DND-41 (cell line): ENCODE data around the gene GPN1.
A peak's percentile ranks its signal among the peaks of the same experiment; 100 is the strongest.

Source experiments
- ATAC-seq: fragments of 200-7000 bp; cut with Tn5 transposase; 3 replicates; pipeline ENCODE4 v1.9.1; 2021; ENCODE audit warnings: low read depth; ENCODE audit not compliant: insufficient read depth
- DNase-seq: peaks from one replicate; pipeline ENCODE4 v3.0.0-alpha.2; 2020
- H2AFZ ChIP-seq: 2 replicates; pipeline ENCODE4 v1.6.0; 2012; ENCODE audit warnings: low read depth, low read length
- H3K27ac ChIP-seq: 2 replicates; pipeline ENCODE4 v1.5.1; 2012; ENCODE audit warnings: low read length, inconsistent platforms
- H3K27me3 ChIP-seq: fragments of 200-600 bp; sonication (generic); 2 replicates; pipeline ENCODE4 v1.6.0; 2012; ENCODE audit warnings: low read length, mild to moderate bottlenecking, inconsistent platforms; ENCODE audit not compliant: insufficient read depth, poor library complexity
- H3K36me3 ChIP-seq: 2 replicates; pipeline ENCODE4 v1.5.1; 2012; ENCODE audit warnings: low read length, inconsistent platforms; ENCODE audit not compliant: insufficient read depth
- H3K4me1 ChIP-seq: 2 replicates; pipeline ENCODE4 v1.5.1; 2012; ENCODE audit warnings: mild to moderate bottlenecking, low read length; ENCODE audit not compliant: insufficient read depth
- H3K4me2 ChIP-seq: 2 replicates; pipeline ENCODE4 v1.6.0; 2012; ENCODE audit warnings: mild to moderate bottlenecking, moderate library complexity, low read length, inconsistent platforms; ENCODE audit not compliant: insufficient read depth
- H3K4me3 ChIP-seq, 2 experiments: fragments of 200-600 bp in 1 of 2; shearing (Covaris generic) in 1 of 2; 2 replicates each; pipeline ENCODE4 v1.5.1; 2012 to 2016; ENCODE audit warnings: inconsistent platforms in 2 of 2, low read length in 2 of 2, mild to moderate bottlenecking in 2 of 2, low read depth in 1 of 2, moderate library complexity in 1 of 2
- H3K79me2 ChIP-seq: 2 replicates; pipeline ENCODE4 v1.6.0; 2012; ENCODE audit warnings: low read length, inconsistent platforms; ENCODE audit not compliant: insufficient read depth
- H3K9ac ChIP-seq: 2 replicates; pipeline ENCODE4 v1.6.0; 2012; ENCODE audit warnings: low read depth, mild to moderate bottlenecking, inconsistent platforms, low read length, moderate library complexity
- H3K9me3 ChIP-seq: 2 replicates; pipeline ENCODE4 v1.5.1; 2012; ENCODE audit warnings: low read length, moderate library complexity, mild to moderate bottlenecking, inconsistent platforms; ENCODE audit not compliant: insufficient read depth, severe bottlenecking
- H4K20me1 ChIP-seq: 2 replicates; pipeline ENCODE4 v1.6.0; 2012; ENCODE audit warnings: low read length; ENCODE audit not compliant: insufficient read depth
- EZH2 ChIP-seq: IDR thresholded peaks from 3 replicates; pipeline ENCODE4 v1.6.1; 2012; ENCODE audit warnings: borderline replicate concordance, low read depth, mild to moderate bottlenecking, moderate library complexity, low read length, inconsistent platforms; ENCODE audit not compliant: severe bottlenecking
- TF ChIP-seq, protein P1 (sequence below): IDR thresholded peaks from 2 replicates; pipeline ENCODE4 v1.5.1; 2012; ENCODE audit warnings: borderline replicate concordance, low read length, moderate library complexity, mild to moderate bottlenecking; ENCODE audit not compliant: poor library complexity, severe bottlenecking; ENCODE audit errors: extremely low read depth

The GPN1 gene

DNA sequence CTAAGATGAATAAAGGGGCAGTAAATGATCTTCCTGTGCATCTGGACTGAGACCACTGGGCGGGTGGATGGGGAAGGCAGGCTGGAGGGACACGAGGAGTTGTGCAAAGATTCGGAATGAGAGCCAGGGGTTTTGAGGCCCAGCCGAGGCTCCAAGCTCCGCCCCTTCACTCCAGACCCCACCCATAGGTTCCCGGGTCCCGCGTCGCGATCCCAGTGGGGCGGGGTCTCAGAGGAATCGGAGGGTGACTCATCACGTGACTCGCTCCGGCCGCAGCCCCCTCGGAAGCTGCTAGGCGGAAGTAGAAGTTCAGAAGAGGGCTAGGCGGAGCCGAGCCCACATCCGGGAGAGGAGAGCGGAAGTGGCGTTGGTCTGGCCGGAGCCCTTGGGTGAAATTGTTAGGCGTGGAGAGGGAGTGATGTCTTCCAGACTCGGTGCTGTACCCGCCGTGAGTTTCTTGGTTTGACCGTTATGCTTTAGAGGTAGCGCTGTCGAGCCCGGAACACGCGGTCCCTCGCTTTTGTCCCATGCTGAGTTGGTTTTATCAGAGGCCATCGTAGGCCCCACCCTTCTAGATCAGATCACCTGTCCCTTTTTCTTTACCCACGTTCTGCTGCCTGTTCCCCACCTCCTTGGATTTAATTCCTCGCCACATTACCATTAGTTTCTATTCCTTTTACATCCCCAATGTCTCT lies 46.0 kb upstream of the GPN1 start, which contains the start of gene ZNF512:
Gene ZNF512 (plus strand): TSS at position 348 of the 695 bp plus-strand sequence. CDS start 71 bp downstream, at position 419.
- peak within 1 kb of the TSS; percentile 78 for H3K4me2 ChIP-seq
- peak within 1 kb of the TSS; percentile 25 to 61; a peak in 3 of 4 replicates for H3K4me3 ChIP-seq
- H3K27ac ChIP-seq: peak within 1 kb of the TSS; percentile 56
- peaks cover 5% of the 10 kb centered on the region; the same call in 1 of the 2 replicates for H4K20me1 ChIP-seq
- H3K79me2 ChIP-seq: peaks cover 49% of the 10 kb centered on the region
- H3K27me3 ChIP-seq: peaks cover 3% of the 10 kb centered on the region
- no peaks in the 10 kb centered on the region for H3K36me3 ChIP-seq
- ATAC-seq: peak; percentile 91
- DNase-seq: peak; percentile 88
- no peaks in the 10 kb centered on the region for H3K9me3 ChIP-seq
- TF ChIP-seq, protein P1, sequence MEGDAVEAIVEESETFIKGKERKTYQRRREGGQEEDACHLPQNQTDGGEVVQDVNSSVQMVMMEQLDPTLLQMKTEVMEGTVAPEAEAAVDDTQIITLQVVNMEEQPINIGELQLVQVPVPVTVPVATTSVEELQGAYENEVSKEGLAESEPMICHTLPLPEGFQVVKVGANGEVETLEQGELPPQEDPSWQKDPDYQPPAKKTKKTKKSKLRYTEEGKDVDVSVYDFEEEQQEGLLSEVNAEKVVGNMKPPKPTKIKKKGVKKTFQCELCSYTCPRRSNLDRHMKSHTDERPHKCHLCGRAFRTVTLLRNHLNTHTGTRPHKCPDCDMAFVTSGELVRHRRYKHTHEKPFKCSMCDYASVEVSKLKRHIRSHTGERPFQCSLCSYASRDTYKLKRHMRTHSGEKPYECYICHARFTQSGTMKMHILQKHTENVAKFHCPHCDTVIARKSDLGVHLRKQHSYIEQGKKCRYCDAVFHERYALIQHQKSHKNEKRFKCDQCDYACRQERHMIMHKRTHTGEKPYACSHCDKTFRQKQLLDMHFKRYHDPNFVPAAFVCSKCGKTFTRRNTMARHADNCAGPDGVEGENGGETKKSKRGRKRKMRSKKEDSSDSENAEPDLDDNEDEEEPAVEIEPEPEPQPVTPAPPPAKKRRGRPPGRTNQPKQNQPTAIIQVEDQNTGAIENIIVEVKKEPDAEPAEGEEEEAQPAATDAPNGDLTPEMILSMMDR: peak; percentile 13
- TF ChIP-seq EZH2: no peak
- peak within 1 kb of the TSS; percentile 53 for H3K9ac ChIP-seq
- H3K4me1 ChIP-seq: peaks cover 25% of the 10 kb centered on the region
- H2AFZ ChIP-seq: peak within 1 kb of the TSS; percentile 77

DNA sequence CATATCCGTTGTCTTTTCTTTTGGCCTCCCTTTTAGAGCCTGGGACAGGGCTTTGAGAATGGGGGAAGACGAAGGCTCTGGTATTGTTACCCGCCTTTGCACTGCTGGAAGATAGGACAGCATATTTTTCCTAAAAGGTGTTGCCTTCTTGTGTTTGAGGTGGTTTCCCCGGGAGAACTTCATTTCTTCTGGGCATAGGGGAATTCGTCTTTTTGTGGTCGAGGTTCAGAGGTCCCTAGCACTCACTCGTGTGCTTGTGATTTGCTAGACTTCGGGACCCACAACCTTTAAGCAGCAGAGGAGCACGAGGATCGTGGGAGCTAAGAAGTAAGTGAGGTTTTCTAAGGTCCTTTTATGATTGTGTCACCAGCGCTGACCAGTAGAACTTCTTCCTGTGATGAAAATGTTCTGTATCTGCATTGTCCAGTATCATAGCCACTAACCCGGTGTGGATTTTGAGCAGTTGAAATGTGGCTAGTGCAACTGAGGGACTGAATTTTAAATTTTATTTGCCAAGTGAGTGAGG lies 45.4 kb upstream of the GPN1 start:
- Histone ChIP-seq H3K9ac (peak overlapping the region; percentile 53), H3K79me2 (peaks cover 55% of the 10 kb centered on the region), H2AFZ (peak overlapping the region; percentile 77), H3K4me2 (peak overlapping the region; percentile 78), H3K4me3 (peak overlapping the region; percentile 25 to 61; a peak in 3 of 4 replicates), H3K27ac (peak overlapping the region; percentile 56), H3K9me3 (no peaks in the 10 kb centered on the region), H4K20me1 (peaks cover 5% of the 10 kb centered on the region; the same call in 1 of the 2 replicates), H3K4me1 (peaks cover 25% of the 10 kb centered on the region), H3K36me3 (no peaks in the 10 kb centered on the region), H3K27me3 (peaks cover 3% of the 10 kb centered on the region)
- peak; percentile 12; the same call in 1 of the 3 replicates for ATAC-seq
- no peak for DNase-seq
- no peak for TF ChIP-seq EZH2
- TF ChIP-seq, protein P1: no peak

DNA sequence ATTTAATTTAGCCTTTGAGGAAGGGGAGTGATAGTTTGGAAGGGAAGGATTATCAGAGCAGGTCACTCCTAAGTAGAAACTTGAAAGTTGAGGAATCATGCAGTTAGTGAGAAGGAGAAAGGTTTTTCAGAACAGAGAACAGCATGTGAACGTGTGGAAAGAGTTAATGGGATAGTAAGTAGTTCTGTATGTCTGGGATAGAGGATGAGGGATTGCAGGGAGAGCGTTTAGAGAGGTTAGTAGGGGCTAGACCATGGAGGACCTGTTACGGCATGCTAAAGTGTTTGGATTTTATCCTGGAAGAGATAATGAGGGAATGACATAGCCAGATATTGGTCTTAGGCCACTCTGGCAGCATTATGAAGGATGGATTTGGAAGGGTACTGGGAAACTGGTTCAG lies 44.3 kb upstream of the GPN1 start:
- Histone ChIP-seq H3K27ac (no peak overlapping the region), H4K20me1 (peaks cover 5% of the 10 kb centered on the region; the same call in 1 of the 2 replicates), H3K9ac (no peak overlapping the region), H3K4me1 (peaks cover 25% of the 10 kb centered on the region), H3K27me3 (peaks cover 3% of the 10 kb centered on the region), H3K4me3 (peak overlapping the region in 1 of 2 experiments; percentile 61; a peak in 3 of 4 replicates), H3K36me3 (no peaks in the 10 kb centered on the region), H3K9me3 (no peaks in the 10 kb centered on the region), H3K4me2 (peak overlapping the region; percentile 78), H3K79me2 (peaks cover 66% of the 10 kb centered on the region), H2AFZ (no peak overlapping the region)
- TF ChIP-seq, protein P1: no peak
- TF ChIP-seq EZH2: no peak
- ATAC-seq: no peak
- DNase-seq: no peak
